RPMI7951 (cell line): ENCODE measurements around the gene C5AR1. TPM values are rescaled to one million over a fixed set of nuclear protein-coding genes. Genes with fewer than 3 reads are reported as not detected.
"Not testable (repeated sequence)": the region's sequence is repeated elsewhere in the genome, so short reads cannot be mapped to it uniquely, and the experiment has no call there.

Experiments used
- DNase-seq: peaks from one replicate; pipeline ENCODE4 v3.0.0-alpha.2; 2012; ENCODE audit warnings: low read depth
- total RNA-seq: library from RNA; depleted of rRNA; stranded (reverse); fragments of >200 nt; shearing (Covaris generic); gene quantifications from 2 replicates; pipeline ENCODE4 v1.2.3, GENCODE V29; 2014

The C5AR1 gene
- total RNA-seq, 1 experiment from 2014 or later, result not detected

GRCh38 chr19:47331931-47332547 is 22.4 kb downstream of the C5AR1 start, which contains the start of gene C5AR2:
TSS of gene C5AR2 (plus strand) at chr19:47332175. CDS start at chr19:47340800, 8,625 bp downstream.
- peak; percentile 43 for DNase-seq

- DNase-seq, result not testable (repeated sequence)
Observed at GRCh38 chr19:47336765-47337718, 27.4 kb downstream of the C5AR1 start.

GRCh38 chr19:47339196-47339880 is 29.7 kb downstream of the C5AR1 start:
- DNase-seq, result no peak

- DNase-seq, result no peak
Observed at GRCh38 chr19:47340477-47341208, 31.0 kb downstream of the C5AR1 start.

GRCh38 chr19:47341734-47342133 is 32.1 kb downstream of the C5AR1 start:
- no peak for DNase-seq

- no peak for DNase-seq
Observed at GRCh38 chr19:47343194-47343802, 33.6 kb downstream of the C5AR1 start.

- DNase-seq, result no peak
Observed at GRCh38 chr19:47344425-47344824, 34.8 kb downstream of the C5AR1 start.

GRCh38 chr19:47346024-47346423 is 36.4 kb downstream of the C5AR1 start:
- not testable (repeated sequence) for DNase-seq

GRCh38 chr19:47348819-47349795 is 39.4 kb downstream of the C5AR1 start, which contains the start of gene DHX34:
TSS of gene DHX34 (plus strand) at chr19:47349315. CDS start at chr19:47353031, 3,716 bp downstream.
- DNase-seq, result peak; percentile 98

- DNase-seq, result no peak
Observed at GRCh38 chr19:47350630-47351029, 41.0 kb downstream of the C5AR1 start.

GRCh38 chr19:47351548-47351947 is 41.9 kb downstream of the C5AR1 start:
- peak; percentile 47 for DNase-seq

GRCh38 chr19:47352095-47352494 is 42.4 kb downstream of the C5AR1 start:
- no peak for DNase-seq

GRCh38 chr19:47353307-47353712 is 43.6 kb downstream of the C5AR1 start:
- no peak for DNase-seq

- DNase-seq, result no peak
Observed at GRCh38 chr19:47356900-47357299, 47.2 kb downstream of the C5AR1 start.

GRCh38 chr19:47357788-47358680 is 48.4 kb downstream of the C5AR1 start:
- DNase-seq, result no peak

GRCh38 chr19:47358936-47359335 is 49.3 kb downstream of the C5AR1 start:
- DNase-seq, result no peak

- DNase-seq, result no peak
Observed at GRCh38 chr19:47362321-47362720, 52.7 kb downstream of the C5AR1 start.

- peak; percentile 69 for DNase-seq
Observed at GRCh38 chr19:47363758-47364531, 54.3 kb downstream of the C5AR1 start.
